Vagina (tissue), 2 donors: Measurements from ENCODE around the gene SMC4. TPM values are rescaled to one million over a fixed set of nuclear protein-coding genes. Genes with fewer than 3 reads are reported as not detected.

Experiments used
- DNase-seq, 2 donors: peaks; one replicate each; pipeline ENCODE4 v3.0.0-alpha.2; 2017; ENCODE audit errors: extremely low spot score in 2 of 2
- H3K27ac ChIP-seq: fragments of 200-600 bp; sonication (generic); one replicate; pipeline ENCODE4 v1.5.1; 2019
- H3K27me3 ChIP-seq: fragments of 200-600 bp; sonication (generic); one replicate; pipeline ENCODE4 v1.5.1; 2019
- H3K36me3 ChIP-seq, 2 donors: fragments of 200-600 bp; sonication (generic); one replicate each; pipeline ENCODE4 v1.5.1; 2017 to 2019
- H3K4me1 ChIP-seq: fragments of 200-600 bp; sonication (generic); one replicate; pipeline ENCODE4 v1.5.1; 2019
- H3K4me3 ChIP-seq, 2 donors: fragments of 200-600 bp; sonication (generic); 1 replicate in 1 of 2; 2 replicates in 1 of 2; pipeline ENCODE4 v1.5.1; 2016 to 2019
- H3K9me3 ChIP-seq: fragments of 200-600 bp; sonication (generic); one replicate; pipeline ENCODE4 v1.5.1; 2019
- CTCF ChIP-seq, 3 experiments: fragments of 450-650 bp in 2 of 3; fragments of 200-600 bp in 1 of 3; sonication (generic) in 1 of 3; IDR thresholded peaks; one replicate each; pipeline ENCODE4 v1.5.1; 2017 to 2019; ENCODE audit warnings: antibody characterized with exemption in 3 of 3, mild to moderate bottlenecking in 2 of 3, moderate library complexity in 2 of 3
- POLR2A ChIP-seq, 2 donors: fragments of 450-650 bp; IDR thresholded peaks; one replicate each; pipeline ENCODE4 v1.6.1; 2017; ENCODE audit warnings: antibody characterized with exemption in 2 of 2, mild to moderate bottlenecking in 2 of 2, moderate library complexity in 2 of 2
- POLR2AphosphoS5 ChIP-seq, 2 donors: sonication (generic); formaldehyde crosslinking; IDR thresholded peaks; one replicate each; pipeline ENCODE4 v1.9.0; 2017; ENCODE audit warnings: antibody characterized with exemption in 2 of 2, mild to moderate bottlenecking in 2 of 2, low read depth in 1 of 2; ENCODE audit not compliant: insufficient read depth in 1 of 2
- intact Hi-C: fragments of 100-400 bp; cut with DNase I; formaldehyde crosslinking; loops from one replicate; pipeline ENCODE4 v1.15.1; 2023
- total RNA-seq: library from RNA; depleted of rRNA; stranded (reverse); fragments of >200 nt; gene quantifications from one replicate; pipeline ENCODE4 v1.2.3, GENCODE V29; 2016

The SMC4 gene
- total RNA-seq, 1 donor from 2014 or later = 41.5 TPM

- H3K27me3 ChIP-seq = no peaks in the 10 kb centered on the region
- H3K9me3 ChIP-seq = no peaks in the 10 kb centered on the region
- H3K4me3 ChIP-seq = no peak overlapping the region
- no peak for DNase-seq
- no peak overlapping the region for H3K27ac ChIP-seq
- intact Hi-C loops = no loop called here
- no peaks in the 10 kb centered on the region for H3K4me1 ChIP-seq
- no peak for TF ChIP-seq CTCF (IDR thresholded peaks at IDR 0.05)
- TF ChIP-seq POLR2AphosphoS5 (IDR thresholded peaks at IDR 0.05; ENCODE audit: insufficient read depth in 1 of 2, low read depth in 1 of 2) = no peak
- TF ChIP-seq POLR2A (IDR thresholded peaks at IDR 0.05) = no peak
- no peaks in the 10 kb centered on the region for H3K36me3 ChIP-seq
Measured at GRCh38 chr3:160464971-160465370, 65.5 kb downstream of the SMC4 start.

GRCh38 chr3:160470181-160470580, 70.7 kb downstream of the SMC4 start:
- intact Hi-C loops = no loop called here
- H3K4me1 ChIP-seq = no peaks in the 10 kb centered on the region
- TF ChIP-seq CTCF (IDR thresholded peaks at IDR 0.05) = no peak
- TF ChIP-seq POLR2A (IDR thresholded peaks at IDR 0.05) = no peak
- TF ChIP-seq POLR2AphosphoS5 (IDR thresholded peaks at IDR 0.05; ENCODE audit: insufficient read depth in 1 of 2, low read depth in 1 of 2) = no peak
- H3K27me3 ChIP-seq = no peaks in the 10 kb centered on the region
- no peaks in the 10 kb centered on the region for H3K36me3 ChIP-seq
- no peak for DNase-seq
- H3K27ac ChIP-seq = no peak overlapping the region
- H3K9me3 ChIP-seq = no peaks in the 10 kb centered on the region
- no peak overlapping the region for H3K4me3 ChIP-seq

- no peak for DNase-seq
- no peaks in the 10 kb centered on the region for H3K4me1 ChIP-seq
- intact Hi-C loops = no loop called here
- H3K36me3 ChIP-seq = no peaks in the 10 kb centered on the region
- H3K4me3 ChIP-seq = no peak overlapping the region
- H3K9me3 ChIP-seq = no peaks in the 10 kb centered on the region
- H3K27me3 ChIP-seq = no peaks in the 10 kb centered on the region
- no peak overlapping the region for H3K27ac ChIP-seq
- TF ChIP-seq POLR2A (IDR thresholded peaks at IDR 0.05) (no peak), CTCF (IDR thresholded peaks at IDR 0.05) (no peak)
Measured at GRCh38 chr3:160471892-160472291, 72.4 kb downstream of the SMC4 start.

GRCh38 chr3:160472344-160472743, 72.9 kb downstream of the SMC4 start:
- DNase-seq = no peak
- H3K27ac ChIP-seq = no peak overlapping the region

GRCh38 chr3:160473221-160473620, 73.8 kb downstream of the SMC4 start:
- H3K9me3 ChIP-seq = no peaks in the 10 kb centered on the region
- H3K4me3 ChIP-seq = no peak overlapping the region
- no peaks in the 10 kb centered on the region for H3K27me3 ChIP-seq
- H3K27ac ChIP-seq = no peak overlapping the region
- no peak for DNase-seq
- no peaks in the 10 kb centered on the region for H3K36me3 ChIP-seq
- no peaks in the 10 kb centered on the region for H3K4me1 ChIP-seq
- intact Hi-C loops = no loop called here
- TF ChIP-seq POLR2AphosphoS5 (IDR thresholded peaks at IDR 0.05; ENCODE audit: insufficient read depth in 1 of 2, low read depth in 1 of 2) (no peak), POLR2A (IDR thresholded peaks at IDR 0.05) (no peak), CTCF (IDR thresholded peaks at IDR 0.05) (no peak)

More at GRCh38 chr3:160472344-160472743, 72.9 kb downstream of the SMC4 start:
- intact Hi-C loops = no loop called here
- H3K36me3 ChIP-seq = no peaks in the 10 kb centered on the region
- no peaks in the 10 kb centered on the region for H3K27me3 ChIP-seq
- TF ChIP-seq POLR2AphosphoS5 (IDR thresholded peaks at IDR 0.05; ENCODE audit: insufficient read depth in 1 of 2, low read depth in 1 of 2) = no peak
- no peak for TF ChIP-seq CTCF (IDR thresholded peaks at IDR 0.05)
- no peak for TF ChIP-seq POLR2A (IDR thresholded peaks at IDR 0.05)
- no peaks in the 10 kb centered on the region for H3K4me1 ChIP-seq
- no peak overlapping the region for H3K4me3 ChIP-seq
- H3K9me3 ChIP-seq = no peaks in the 10 kb centered on the region
